HG03432 (cell line): ENCODE results near the gene SLC12A4.
"Not testable (repeated sequence)": the region's sequence is repeated elsewhere in the genome, so short reads cannot be mapped to it uniquely, and the experiment has no call there.

Experiments
- ATAC-seq: cut with Tn5 transposase; IDR thresholded peaks from one replicate; pipeline ENCODE4 v1.9.1; 2021; ENCODE audit warnings: mild to moderate bottlenecking, moderate library complexity; ENCODE audit not compliant: unreplicated experiment

The SLC12A4 gene

DNA sequence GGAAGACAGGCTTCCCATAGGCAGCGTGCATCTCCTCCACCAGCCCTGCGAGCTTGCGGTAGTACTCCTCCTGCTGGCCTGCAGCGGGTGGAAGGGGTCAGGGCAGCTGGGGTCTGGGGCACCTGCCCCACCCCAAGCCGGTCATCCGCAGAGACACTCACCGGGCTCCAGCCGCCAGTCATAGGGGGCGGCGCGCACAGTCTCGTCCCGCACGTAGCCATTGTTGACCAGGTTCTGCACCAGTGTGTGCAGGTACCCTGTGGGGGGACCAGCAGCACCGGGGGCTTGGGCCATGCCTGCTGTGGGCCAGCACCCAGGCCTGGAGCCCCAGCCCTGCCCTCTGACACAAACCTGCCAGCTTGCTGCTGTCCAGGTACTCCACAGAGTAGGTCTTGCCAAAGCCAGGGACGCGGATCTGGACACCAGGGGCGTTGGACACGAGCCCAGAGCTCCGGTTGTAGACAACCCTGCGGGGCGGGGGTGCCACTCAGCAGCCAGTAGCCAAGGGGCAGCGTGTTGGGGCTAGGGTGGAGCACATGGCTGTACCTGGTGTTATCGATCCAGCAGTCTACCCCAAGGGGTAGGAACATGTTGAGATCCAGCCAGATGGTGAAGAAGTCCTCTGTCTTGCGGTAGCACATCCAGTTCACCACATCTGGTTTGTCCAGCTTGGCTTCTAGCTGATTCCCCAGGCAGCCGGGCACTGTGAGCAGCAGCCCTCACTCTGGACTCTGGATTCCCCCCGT is 25.8 kb downstream of the SLC12A4 start:
- ATAC-seq, result no peak

- ATAC-seq, result no peak
These were observed 26.3 kb downstream of the SLC12A4 start for GRCh38 chr16:67942200-67942509.

DNA sequence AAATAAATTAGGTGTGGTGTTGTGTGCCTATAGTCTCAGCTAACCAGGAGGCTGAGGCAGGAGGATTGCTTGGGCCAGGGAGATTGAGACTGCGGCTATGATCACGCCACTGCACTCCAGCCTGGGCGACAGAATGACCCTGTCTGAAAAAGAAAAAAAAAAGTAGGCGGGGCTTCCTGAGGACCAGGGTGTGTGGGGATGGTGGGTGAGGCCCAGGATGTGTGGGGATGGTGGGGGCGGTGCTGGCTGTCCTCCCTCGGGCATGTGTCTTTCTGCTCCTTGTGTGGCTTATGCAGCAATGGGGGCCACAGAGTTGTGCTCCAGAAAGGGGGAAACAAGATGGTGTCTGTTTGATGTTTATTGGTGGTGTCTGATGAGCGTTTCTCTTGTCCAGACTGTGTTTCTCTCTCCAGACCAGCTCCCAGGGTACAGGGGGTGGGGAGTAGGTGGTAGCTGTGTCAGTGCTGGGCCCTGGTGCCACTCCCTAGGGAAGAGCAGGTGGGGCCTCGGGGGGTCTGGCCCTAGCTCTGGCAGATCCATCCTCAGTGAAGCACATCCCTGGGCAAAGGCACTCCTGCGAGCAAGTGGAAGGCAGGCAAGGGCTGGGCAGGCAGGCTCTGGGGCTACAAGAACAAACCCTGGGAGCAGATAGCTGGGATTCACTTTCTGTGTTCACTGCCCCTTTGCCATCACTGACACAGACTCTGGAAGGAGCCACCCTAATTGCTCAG is 26.8 kb downstream of the SLC12A4 start:
- no peak for ATAC-seq

- ATAC-seq, result no peak
These were observed 27.9 kb downstream of the SLC12A4 start for GRCh38 chr16:67940446-67941089.

GRCh38 chr16:67939507-67940445 is 28.7 kb downstream of the SLC12A4 start:
- ATAC-seq, result no peak

- ATAC-seq, result not testable (repeated sequence)
These were observed 30.7 kb downstream of the SLC12A4 start for GRCh38 chr16:67937713-67938112.

- peak; percentile 58 for ATAC-seq
These were observed 31.4 kb downstream of the SLC12A4 start for GRCh38 chr16:67936880-67937605.

- no peak for ATAC-seq
These were observed 32.1 kb downstream of the SLC12A4 start, which contains the start of gene PSMB10 for GRCh38 chr16:67936124-67936879. Gene PSMB10 (minus strand): TSS chr16:67936850. CDS start chr16:67936749, 101 bp downstream.

- ATAC-seq, result peak; percentile 90
These were observed 32.9 kb downstream of the SLC12A4 start for GRCh38 chr16:67935402-67936123.

- no peak for ATAC-seq
These were observed 33.4 kb downstream of the SLC12A4 start for GRCh38 chr16:67935101-67935401.

DNA sequence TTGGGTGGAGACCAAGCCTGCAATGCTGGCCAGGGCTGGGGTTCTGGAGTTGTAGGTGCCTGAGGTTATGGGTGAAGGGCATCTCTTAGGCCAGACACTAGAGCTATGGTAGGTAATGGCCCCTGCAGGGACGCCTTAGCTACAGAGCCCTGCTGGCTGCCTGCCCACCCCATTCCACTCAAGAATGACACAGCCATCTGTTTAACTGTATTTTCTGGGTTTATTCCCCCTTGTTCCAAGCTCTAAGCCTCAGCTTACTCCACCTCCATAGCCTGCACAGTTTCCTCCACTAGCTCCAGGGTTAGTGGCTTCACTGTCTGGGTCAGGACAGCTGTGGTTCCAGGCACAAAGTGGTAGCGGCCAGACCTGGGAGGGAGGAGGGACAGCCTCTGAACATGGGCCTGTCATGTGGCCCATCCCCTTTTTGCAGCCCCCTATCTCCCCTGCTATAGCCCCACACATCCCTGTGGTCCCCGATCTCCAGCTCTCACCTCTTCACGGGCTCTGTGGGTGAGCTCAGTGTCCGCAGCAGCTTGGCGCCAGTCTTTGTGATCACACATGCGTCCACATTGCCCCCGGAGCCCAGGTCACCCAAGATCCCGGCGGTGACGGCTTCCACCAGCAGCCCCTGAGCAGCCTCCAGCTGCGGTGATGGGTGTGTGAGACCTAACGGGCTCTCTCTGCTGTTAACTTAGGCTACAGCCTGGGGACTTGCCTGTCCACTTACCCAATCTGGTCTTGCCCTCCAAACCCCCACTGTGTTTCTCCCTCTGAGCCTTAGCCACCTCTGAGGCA is 33.9 kb downstream of the SLC12A4 start:
- no peak for ATAC-seq

GRCh38 chr16:67933805-67934204 is 34.6 kb downstream of the SLC12A4 start:
- no peak for ATAC-seq

GRCh38 chr16:67932462-67932840 is 36.0 kb downstream of the SLC12A4 start:
- no peak for ATAC-seq

DNA sequence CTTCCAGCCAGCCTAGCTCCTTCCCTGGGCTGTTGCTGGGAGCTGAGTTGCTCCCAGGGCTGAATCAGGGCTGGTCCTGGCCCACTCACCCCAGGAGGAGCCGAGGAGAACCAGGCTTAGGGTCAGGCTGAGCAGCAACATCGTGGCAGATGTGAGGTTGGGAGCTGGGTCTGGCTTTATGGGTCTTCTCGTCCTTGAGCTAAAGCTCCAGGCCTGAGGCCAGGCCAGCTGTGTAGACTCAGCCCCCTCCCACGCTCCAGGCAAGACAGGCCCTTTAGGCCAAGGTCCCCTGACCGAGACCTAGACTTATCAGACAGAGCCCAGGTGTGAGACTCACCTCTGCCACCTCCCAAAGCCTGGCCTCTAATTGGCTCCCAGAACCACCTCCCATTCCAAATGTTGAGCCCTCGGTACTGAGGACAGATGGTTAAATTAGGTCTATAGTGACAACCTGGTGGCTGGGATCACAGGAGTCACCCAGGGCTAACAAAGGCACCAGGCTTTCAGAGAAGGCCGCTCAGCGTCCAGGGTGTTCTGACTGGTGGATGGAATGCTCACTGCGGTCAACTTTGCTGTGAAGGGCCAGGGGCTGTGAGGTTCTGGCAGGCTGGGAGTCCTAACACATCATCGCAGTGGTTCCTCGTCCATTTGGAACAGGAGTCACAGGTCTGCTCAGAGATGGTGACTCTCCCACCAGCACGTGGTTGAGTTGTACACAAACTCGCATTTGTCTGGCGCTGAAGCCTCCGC is 36.5 kb downstream of the SLC12A4 start, which contains the start of gene CTRL:
CTRL (minus strand) TSS at position 151 of the 750 bp plus-strand sequence; CDS start at position 141, 10 bp downstream.
- ATAC-seq, result no peak

- no peak for ATAC-seq
These were observed 37.7 kb downstream of the SLC12A4 start for GRCh38 chr16:67930678-67931211.

DNA sequence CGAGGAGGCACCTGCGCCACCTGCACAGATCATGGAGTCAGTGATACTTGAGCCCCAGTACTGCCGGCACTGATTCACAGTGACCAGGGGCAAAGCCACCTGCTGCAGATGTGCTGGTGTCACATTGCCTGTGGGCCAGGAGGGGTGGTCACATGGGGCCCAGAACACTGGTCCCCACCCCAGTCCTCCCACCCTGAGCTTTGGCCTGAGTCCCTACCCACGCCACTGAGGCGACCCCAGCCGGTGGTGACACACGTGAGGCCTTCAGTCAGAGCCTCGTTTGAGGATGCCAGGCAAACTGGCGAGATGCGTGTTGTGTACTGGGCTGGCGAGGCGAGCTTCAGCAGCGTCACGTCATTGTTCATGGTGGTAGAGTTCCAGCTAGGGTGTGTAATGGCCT is 38.2 kb downstream of the SLC12A4 start:
- no peak for ATAC-seq
